Hematopoietic multipotent progenitor cell treated with erythropoietin and hydrocortisone succinate and interleukin-3 and kit ligand, for 4 days (in vitro differentiated cells): ENCODE data around the gene OPRM1.
"Not testable (repeated sequence)": the region's sequence is repeated elsewhere in the genome, so short reads cannot be mapped to it uniquely, and the experiment has no call there.

Experiments used
- DNase-seq: peaks from one replicate; pipeline ENCODE4 v3.0.0-alpha.2; 2015

OPRM1 gene

GRCh38 chr6:154213782-154214181 lies 174.7 kb downstream of the OPRM1 start:
- DNase-seq = no peak

- DNase-seq = peak; percentile 54
Measured at GRCh38 chr6:154218301-154218700, 179.3 kb downstream of the OPRM1 start.

- DNase-seq = no peak
Measured at GRCh38 chr6:154218787-154219186, 179.7 kb downstream of the OPRM1 start.

DNA sequence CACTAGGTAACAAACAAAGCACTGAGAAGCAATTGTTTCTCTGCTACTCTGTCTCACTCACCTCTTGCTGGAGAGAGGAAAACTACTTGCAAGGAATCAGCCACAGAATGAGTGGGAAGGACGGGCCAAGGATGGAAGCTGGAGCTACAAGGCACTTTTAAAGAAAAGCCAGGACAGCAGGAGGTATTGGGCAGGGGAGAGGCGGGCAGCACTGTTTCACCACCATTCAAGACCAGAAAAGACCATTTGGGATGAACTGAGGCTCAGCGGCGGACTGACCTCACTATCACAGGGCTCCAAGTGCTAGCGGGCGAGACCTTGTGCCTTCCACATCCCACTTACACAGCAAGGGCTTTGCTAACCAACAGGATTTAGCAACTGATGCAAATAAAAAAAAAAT lies 180.2 kb downstream of the OPRM1 start:
- DNase-seq = no peak

DNA sequence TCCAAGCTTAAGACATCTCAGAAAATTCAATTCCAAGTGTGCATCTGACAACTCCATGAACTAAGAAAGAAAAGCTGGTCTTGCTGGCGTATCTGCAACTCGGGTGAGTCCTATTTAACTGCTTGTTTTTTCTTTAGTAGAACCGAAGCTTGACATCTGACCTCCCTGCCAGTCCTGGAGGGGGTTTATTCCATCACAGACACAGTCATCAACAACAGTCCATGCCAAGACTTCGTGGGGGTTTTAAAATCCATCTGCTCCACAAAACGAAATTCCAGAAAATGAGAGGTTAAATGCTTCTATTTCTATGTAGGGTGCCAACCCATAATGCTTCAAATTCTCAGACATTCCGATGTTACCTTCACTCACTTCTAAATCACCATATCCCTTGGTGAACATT lies 183.7 kb downstream of the OPRM1 start:
- DNase-seq = no peak

GRCh38 chr6:154223296-154223695 lies 184.3 kb downstream of the OPRM1 start:
- no peak for DNase-seq

DNA sequence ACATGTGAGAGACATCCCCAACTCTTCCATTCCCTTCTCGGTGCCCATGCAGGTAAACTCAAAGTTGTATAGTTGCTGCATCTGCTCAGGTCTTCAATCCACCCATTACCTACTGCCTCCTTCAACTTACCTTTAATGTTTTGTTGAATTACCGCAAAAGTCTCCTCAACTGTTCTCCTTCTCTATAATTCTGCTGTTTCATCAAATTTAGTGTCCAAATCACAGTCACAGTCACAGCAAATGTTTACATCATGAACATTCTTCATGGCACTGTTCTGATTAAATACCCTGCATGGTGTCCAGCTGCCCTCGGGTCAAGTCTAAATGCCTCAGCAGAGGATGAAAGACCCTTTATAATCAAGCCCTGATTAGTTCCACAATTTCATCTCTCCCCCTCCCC lies 187.4 kb downstream of the OPRM1 start:
- no peak for DNase-seq

GRCh38 chr6:154227862-154228520 lies 189.0 kb downstream of the OPRM1 start:
- no peak for DNase-seq

DNA sequence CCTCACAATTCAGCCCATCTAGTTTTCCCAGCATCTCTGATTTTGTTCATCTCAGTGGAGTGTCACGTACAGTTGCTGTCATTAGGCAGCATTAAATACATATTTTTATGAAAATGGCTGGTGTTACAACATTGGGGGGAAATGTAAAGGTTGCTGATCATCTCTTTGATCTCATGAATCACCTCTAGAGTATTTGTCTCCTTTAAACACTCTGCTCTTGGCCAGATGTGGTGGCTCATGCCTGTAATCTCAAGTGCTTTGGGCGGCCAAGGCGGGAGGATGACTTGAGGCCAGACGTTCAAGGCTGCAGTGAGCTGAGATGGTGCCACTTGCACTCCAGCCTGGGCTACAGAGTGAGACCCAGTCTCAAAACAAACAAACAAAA lies 189.5 kb downstream of the OPRM1 start:
- no peak for DNase-seq

- no peak for DNase-seq
Measured at GRCh38 chr6:154229786-154230185, 190.7 kb downstream of the OPRM1 start.

- no peak for DNase-seq
Measured at GRCh38 chr6:154230393-154230792, 191.4 kb downstream of the OPRM1 start.

DNA sequence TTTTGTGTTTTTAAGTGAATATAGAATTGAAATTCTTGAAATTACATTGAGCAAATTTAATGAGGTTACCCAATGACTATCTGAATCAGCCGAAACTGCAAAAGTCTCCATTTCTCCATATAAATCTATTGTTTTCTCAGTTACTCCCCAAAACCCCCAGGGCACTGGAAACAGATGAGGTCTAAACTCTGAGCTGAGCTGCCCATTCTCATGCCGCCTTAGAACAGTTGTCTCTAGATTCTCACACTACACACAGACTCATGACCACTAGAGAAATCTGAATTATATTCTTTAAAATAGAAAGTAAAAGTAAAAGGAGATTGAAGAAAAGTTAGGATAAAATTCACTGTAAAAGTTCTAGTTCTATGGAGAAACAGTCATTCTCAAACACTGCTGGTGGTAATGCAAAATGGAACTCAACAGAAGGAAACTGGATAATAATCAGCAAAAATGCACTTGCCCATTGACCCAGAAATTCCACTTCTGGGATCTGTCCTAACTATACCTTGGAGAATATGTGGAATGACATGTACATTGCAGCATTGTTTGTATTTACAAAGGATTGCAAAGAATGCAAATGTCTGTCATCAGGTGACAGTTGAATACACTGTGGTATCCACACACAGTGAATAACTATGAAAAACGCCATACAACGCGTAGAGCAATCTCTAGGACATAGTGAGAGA lies 192.0 kb downstream of the OPRM1 start:
- no peak for DNase-seq

GRCh38 chr6:154232013-154232910 lies 193.2 kb downstream of the OPRM1 start:
- DNase-seq = peak; percentile 26

- no peak for DNase-seq
Measured at GRCh38 chr6:154233383-154233782, 194.3 kb downstream of the OPRM1 start.

GRCh38 chr6:154234019-154234772 lies 195.2 kb downstream of the OPRM1 start:
- no peak for DNase-seq

GRCh38 chr6:154236646-154237301 lies 197.7 kb downstream of the OPRM1 start:
- DNase-seq = no peak

GRCh38 chr6:154238831-154239230 lies 199.8 kb downstream of the OPRM1 start:
- DNase-seq = no peak

GRCh38 chr6:154239392-154239791 lies 200.4 kb downstream of the OPRM1 start:
- no peak for DNase-seq

- not testable (repeated sequence) for DNase-seq
Measured at GRCh38 chr6:154241061-154241460, 202.0 kb downstream of the OPRM1 start.

GRCh38 chr6:154241581-154241980 lies 202.5 kb downstream of the OPRM1 start:
- DNase-seq = no peak

DNA sequence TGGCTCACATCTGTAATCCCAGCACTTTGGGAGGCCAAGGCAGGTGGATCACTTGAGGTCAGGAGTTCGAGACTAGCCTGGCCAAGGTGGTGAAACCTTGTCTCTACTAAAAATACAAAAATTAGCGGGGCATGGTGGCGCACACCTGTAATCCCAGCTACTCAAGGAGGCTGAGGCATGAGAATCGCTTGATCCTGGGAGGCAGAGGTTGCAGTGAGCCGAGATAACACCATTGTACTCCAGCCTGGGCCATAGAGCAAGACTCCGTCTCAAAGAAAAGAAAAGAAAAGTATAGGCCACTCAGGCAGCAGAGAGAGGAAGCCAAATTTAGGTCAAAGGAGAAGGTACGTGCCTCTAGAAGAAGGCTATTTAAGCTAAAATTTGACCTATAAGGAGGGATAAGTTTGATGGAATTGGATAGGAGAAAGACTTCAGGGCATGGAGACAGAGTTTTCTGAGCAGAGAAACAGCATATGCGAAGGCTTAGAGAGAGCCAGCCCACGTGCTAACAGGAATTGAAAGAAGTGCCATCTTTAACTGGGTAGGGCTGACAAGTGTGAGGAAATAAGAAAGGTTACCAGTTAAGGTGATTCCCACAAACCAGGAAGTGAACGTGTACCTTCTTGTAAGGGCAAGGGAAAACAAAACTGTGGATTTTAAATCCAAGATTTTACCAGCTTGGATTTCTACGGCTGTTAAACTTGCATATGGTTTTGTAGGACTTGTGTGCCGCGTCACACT lies 203.7 kb downstream of the OPRM1 start:
- DNase-seq = no peak
